ENCODE data around the gene ZNF521. TPM values are rescaled to one million over a fixed set of nuclear protein-coding genes. Genes with fewer than 3 reads are reported as not detected.

Gene ZNF521
- total RNA-seq, 3 donors from 2014 or later = 30.2 to 67.5 (median 51.8) TPM

DNA sequence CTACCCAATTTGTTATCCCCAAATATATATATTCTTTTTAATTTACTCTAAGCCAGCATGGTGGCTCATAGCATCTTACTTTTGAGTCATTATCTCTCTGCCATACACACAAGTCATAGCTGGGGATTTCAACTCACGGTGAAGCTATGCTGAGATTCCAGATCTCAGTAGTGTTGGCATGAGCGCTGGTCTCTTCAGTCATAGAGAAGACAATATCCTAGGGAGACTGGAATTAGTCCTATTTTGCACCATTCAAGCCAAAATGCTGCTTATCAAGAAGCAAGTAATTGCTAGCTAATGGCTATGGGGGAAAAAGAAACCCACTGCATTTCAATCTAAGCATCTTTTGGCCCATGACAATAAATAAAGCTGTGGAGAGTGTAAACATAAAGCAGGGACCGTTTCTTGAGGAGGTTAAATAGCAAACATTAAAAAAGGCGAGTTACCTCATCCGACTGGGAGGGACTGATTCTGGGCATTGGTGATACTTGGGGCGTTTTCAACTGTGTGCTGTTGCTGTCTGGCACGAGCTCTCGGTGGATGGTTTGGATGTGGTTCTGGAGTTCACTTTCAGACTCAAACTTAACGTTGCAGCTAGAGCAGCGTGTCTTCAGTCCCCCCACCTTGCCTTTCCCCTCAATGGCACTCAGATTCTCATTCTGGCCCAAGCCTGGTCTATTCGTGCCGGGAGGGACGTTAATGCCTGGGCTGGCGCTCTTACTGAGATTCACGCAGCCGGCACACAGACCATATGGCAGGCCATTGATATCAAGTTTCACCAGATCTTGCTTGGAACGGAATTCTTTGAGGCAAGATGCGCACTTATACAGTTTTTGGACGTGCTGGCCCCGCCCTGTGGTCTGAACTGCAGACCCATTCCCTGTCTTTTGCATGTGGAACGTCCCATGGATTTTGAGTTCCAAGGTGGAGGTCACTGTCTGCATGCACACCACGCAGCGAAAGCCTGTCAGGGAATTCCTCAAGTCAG is 127.8 kb downstream of the ZNF521 start:
- Histone ChIP-seq H3K4me3 (no peak overlapping the region), H3K4me1 (no peaks in the 10 kb centered on the region), H3K36me3 (no peaks in the 10 kb centered on the region), H3K27ac (no peak overlapping the region), H3K9me3 (no peaks in the 10 kb centered on the region), H3K27me3 (no peaks in the 10 kb centered on the region)
- DNase-seq (ENCODE audit: low spot score in 2 of 2) = no peak
- intact Hi-C loops (cut with DNase I; ENCODE audit: low total_unique reads) = no loop called here
- TF ChIP-seq, protein P1, sequence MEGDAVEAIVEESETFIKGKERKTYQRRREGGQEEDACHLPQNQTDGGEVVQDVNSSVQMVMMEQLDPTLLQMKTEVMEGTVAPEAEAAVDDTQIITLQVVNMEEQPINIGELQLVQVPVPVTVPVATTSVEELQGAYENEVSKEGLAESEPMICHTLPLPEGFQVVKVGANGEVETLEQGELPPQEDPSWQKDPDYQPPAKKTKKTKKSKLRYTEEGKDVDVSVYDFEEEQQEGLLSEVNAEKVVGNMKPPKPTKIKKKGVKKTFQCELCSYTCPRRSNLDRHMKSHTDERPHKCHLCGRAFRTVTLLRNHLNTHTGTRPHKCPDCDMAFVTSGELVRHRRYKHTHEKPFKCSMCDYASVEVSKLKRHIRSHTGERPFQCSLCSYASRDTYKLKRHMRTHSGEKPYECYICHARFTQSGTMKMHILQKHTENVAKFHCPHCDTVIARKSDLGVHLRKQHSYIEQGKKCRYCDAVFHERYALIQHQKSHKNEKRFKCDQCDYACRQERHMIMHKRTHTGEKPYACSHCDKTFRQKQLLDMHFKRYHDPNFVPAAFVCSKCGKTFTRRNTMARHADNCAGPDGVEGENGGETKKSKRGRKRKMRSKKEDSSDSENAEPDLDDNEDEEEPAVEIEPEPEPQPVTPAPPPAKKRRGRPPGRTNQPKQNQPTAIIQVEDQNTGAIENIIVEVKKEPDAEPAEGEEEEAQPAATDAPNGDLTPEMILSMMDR (IDR thresholded peaks at IDR 0.05) = no peak
- TF ChIP-seq POLR2A (IDR thresholded peaks at IDR 0.05) (no peak), POLR2AphosphoS5 (IDR thresholded peaks at IDR 0.05) (no peak)

DNA sequence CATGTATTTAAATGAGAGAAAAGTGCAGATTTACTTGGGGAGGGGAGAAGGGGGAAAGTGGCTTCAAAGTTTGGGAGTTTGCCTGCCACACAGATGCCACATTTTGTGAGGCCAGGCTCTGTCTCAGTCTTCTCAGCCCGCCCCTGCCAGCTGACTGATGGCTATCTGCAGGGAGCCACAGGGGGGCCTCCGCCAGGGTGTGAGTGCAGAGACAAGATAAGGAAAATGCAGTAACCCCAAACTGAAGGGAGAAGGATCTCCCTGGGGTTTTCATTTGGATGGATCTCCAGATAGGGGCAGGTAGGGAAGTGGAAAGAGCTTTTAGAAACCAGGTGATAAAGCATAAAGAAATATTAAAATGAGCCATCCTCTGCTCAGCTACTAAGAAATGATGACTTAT is 128.8 kb downstream of the ZNF521 start:
- intact Hi-C loops (cut with DNase I; ENCODE audit: low total_unique reads) = no loop called here
- Histone ChIP-seq H3K4me1 (no peaks in the 10 kb centered on the region), H3K27ac (no peak overlapping the region), H3K36me3 (no peaks in the 10 kb centered on the region), H3K4me3 (no peak overlapping the region), H3K27me3 (no peaks in the 10 kb centered on the region), H3K9me3 (no peaks in the 10 kb centered on the region)
- no peak for DNase-seq (ENCODE audit: low spot score in 2 of 2)
- no peak for TF ChIP-seq POLR2A (IDR thresholded peaks at IDR 0.05)
- no peak for TF ChIP-seq POLR2AphosphoS5 (IDR thresholded peaks at IDR 0.05)
- TF ChIP-seq, protein P1 (IDR thresholded peaks at IDR 0.05) = no peak

DNA sequence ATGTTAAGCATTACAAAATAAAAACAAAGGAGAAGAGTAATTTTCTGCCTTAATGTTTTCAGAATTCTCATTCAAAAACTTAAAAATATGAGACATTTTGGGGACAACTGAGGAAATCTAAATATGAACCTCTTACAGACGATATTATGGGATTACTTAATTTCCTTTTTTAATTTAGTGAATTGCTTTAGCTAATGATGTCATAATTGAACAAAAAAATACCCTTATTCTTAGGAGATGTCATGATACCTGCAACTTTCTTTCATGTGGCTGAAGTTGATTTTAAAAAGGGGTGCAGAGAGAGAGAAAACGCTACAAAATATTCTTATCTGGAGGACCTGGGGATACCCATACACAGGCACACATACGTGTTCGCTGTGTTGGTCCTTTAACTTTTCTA is 129.3 kb downstream of the ZNF521 start:
- H3K27me3 ChIP-seq = no peaks in the 10 kb centered on the region
- no peak overlapping the region for H3K27ac ChIP-seq
- TF ChIP-seq POLR2AphosphoS5 (IDR thresholded peaks at IDR 0.05) = no peak
- TF ChIP-seq, protein P1 (IDR thresholded peaks at IDR 0.05) = no peak
- TF ChIP-seq POLR2A (IDR thresholded peaks at IDR 0.05) = no peak
- intact Hi-C loops (cut with DNase I; ENCODE audit: low total_unique reads) = no loop called here
- H3K9me3 ChIP-seq = no peaks in the 10 kb centered on the region
- H3K4me3 ChIP-seq = no peak overlapping the region
- no peaks in the 10 kb centered on the region for H3K4me1 ChIP-seq
- no peaks in the 10 kb centered on the region for H3K36me3 ChIP-seq
- no peak for DNase-seq (ENCODE audit: low spot score in 2 of 2)

DNA sequence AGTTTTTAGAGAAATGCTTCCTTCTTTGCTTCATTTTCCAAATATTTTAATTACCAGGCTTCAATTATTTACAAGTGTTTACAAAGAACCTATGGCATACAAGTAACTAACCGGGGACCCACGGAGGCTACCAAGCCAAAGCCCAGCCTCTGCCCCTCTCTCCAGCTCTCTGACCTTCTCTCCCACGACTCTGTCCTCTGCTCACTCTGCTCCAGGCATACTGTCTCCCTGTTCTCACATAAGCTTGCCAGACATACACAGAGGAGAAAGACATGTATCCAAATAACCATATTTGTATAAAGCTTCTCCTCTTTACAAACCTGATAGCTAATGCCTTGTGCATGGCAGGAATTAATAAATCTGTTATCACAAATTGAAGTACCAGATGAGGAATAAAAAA is 141.3 kb downstream of the ZNF521 start:
- no peaks in the 10 kb centered on the region for H3K27me3 ChIP-seq
- no peaks in the 10 kb centered on the region for H3K4me1 ChIP-seq
- intact Hi-C loops (cut with DNase I; ENCODE audit: low total_unique reads) = no loop called here
- no peak for DNase-seq (ENCODE audit: low spot score in 2 of 2)
- H3K27ac ChIP-seq = no peak overlapping the region
- no peaks in the 10 kb centered on the region for H3K36me3 ChIP-seq
- TF ChIP-seq, protein P1 (IDR thresholded peaks at IDR 0.05) = no peak
- TF ChIP-seq POLR2A (IDR thresholded peaks at IDR 0.05) (no peak), POLR2AphosphoS5 (IDR thresholded peaks at IDR 0.05) (no peak)
- H3K4me3 ChIP-seq = no peak overlapping the region
- no peaks in the 10 kb centered on the region for H3K9me3 ChIP-seq

DNA sequence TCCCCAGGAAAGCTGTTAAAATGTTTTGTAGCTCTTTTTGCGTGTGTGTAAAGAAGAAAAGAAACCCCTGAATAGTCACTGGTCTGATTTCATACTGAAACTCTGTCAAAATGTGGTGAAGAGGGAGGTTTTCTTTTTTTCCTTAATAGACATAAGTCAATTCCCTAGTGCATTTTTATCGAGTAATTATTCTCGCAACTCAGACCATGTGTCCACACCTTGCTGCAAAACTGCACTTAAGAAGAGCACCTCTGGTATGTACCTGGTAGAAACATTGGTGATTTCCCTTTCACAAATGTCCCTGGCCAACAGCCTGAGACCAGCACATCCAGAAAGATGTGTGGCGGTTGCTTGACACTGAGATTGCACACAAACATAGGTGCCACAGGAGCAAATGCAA is 159.9 kb downstream of the ZNF521 start:
- Histone ChIP-seq H3K27ac (no peak overlapping the region), H3K36me3 (no peaks in the 10 kb centered on the region), H3K4me1 (no peaks in the 10 kb centered on the region), H3K9me3 (no peaks in the 10 kb centered on the region), H3K4me3 (no peak overlapping the region), H3K27me3 (no peaks in the 10 kb centered on the region)
- intact Hi-C loops (cut with DNase I; ENCODE audit: low total_unique reads) = no loop called here
- no peak for DNase-seq (ENCODE audit: low spot score in 2 of 2)
- no peak for TF ChIP-seq POLR2A (IDR thresholded peaks at IDR 0.05)
- no peak for TF ChIP-seq POLR2AphosphoS5 (IDR thresholded peaks at IDR 0.05)
- TF ChIP-seq, protein P1 (IDR thresholded peaks at IDR 0.05) = no peak

Measured in breast epithelium (tissue), 4 donors.